IgD-negative memory B cell (primary cell): ENCODE results near the gene PAX7. TPM values are rescaled to one million over a fixed set of nuclear protein-coding genes. Genes with fewer than 3 reads are reported as not detected.
A peak's percentile ranks its signal among the peaks of the same experiment; 100 is the strongest.

Experiments used
- H3K27ac Mint-ChIP-seq, 3 donors: one replicate each; pipeline ENCODE4 v1.8.0; 2020 to 2022; ENCODE audit warnings: mild to moderate bottlenecking in 3 of 3, mixed read lengths in 3 of 3, moderate library complexity in 1 of 3
- H3K27me3 Mint-ChIP-seq: one replicate; pipeline ENCODE4 v1.8.0; 2021; ENCODE audit warnings: mixed read lengths
- H3K36me3 Mint-ChIP-seq: one replicate; pipeline ENCODE4 v1.8.0; 2020; ENCODE audit warnings: mild to moderate bottlenecking, mixed read lengths
- H3K4me1 Mint-ChIP-seq, 3 donors: one replicate each; pipeline ENCODE4 v1.8.0; 2020 to 2022; ENCODE audit warnings: mixed read lengths in 3 of 3, mild to moderate bottlenecking in 1 of 3
- H3K4me3 Mint-ChIP-seq, 4 donors: one replicate each; pipeline ENCODE4 v1.8.0; 2020 to 2022; ENCODE audit warnings: mild to moderate bottlenecking in 4 of 4, mixed read lengths in 4 of 4, moderate library complexity in 3 of 4
- H3K9me3 Mint-ChIP-seq, 3 donors: one replicate each; pipeline ENCODE4 v1.8.0; 2020 to 2021; ENCODE audit warnings: mixed read lengths in 3 of 3, mild to moderate bottlenecking in 1 of 3
- polyA plus RNA-seq: library from polyadenylated mRNA; unstranded; fragments of 300-500 nt; fragmentation: Illumina TruSeq; gene quantifications from one replicate; pipeline ENCODE4 v1.2.3, GENCODE V29; 2021

Gene PAX7
- polyA plus RNA-seq, 1 donor from 2014 or later = not detected

- Mint-ChIP-seq H3K27ac (no peak overlapping the region), H3K4me1 (peaks cover 0 to 3% (median 0%) of the 10 kb centered on the region in 3 donors), H3K9me3 (no peaks in the 10 kb centered on the region), H3K4me3 (no peak overlapping the region), H3K27me3 (peaks cover 39% of the 10 kb centered on the region), H3K36me3 (no peaks in the 10 kb centered on the region)
Observed at GRCh38 chr1:18654599-18654998, 24.0 kb downstream of the PAX7 start.

GRCh38 chr1:18657506-18658201 lies 27.0 kb downstream of the PAX7 start:
- Mint-ChIP-seq H3K4me1 (peaks cover 0 to 3% (median 0%) of the 10 kb centered on the region in 3 donors), H3K27ac (peak overlapping the region in 1 of 3 donors; percentile 16), H3K36me3 (no peaks in the 10 kb centered on the region), H3K4me3 (no peak overlapping the region), H3K9me3 (no peaks in the 10 kb centered on the region), H3K27me3 (peaks cover 32% of the 10 kb centered on the region)

DNA sequence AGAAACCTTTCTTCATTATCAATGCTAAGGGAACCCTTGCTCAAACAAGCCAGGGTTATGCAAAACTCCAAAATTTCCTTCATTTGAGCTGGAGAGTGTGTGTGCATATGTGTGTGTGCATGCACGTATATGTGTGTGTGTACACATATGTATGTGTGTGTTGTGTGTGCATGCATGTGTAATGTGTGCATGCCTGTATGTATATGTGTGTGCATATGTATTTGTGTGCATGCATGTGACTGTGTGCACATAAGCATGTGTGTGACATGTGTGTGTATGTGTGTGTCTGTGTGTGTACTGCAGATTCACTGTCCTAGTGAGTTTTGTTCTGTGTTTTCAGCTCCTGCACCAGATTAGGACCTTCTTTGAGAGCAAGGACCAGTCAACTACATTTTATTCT lies 28.2 kb downstream of the PAX7 start:
- Mint-ChIP-seq H3K27me3 (peaks cover 26% of the 10 kb centered on the region), H3K36me3 (no peaks in the 10 kb centered on the region), H3K4me3 (no peak overlapping the region), H3K27ac (peak overlapping the region in 1 of 3 donors; percentile 59), H3K4me1 (no peaks in the 10 kb centered on the region), H3K9me3 (no peaks in the 10 kb centered on the region)

DNA sequence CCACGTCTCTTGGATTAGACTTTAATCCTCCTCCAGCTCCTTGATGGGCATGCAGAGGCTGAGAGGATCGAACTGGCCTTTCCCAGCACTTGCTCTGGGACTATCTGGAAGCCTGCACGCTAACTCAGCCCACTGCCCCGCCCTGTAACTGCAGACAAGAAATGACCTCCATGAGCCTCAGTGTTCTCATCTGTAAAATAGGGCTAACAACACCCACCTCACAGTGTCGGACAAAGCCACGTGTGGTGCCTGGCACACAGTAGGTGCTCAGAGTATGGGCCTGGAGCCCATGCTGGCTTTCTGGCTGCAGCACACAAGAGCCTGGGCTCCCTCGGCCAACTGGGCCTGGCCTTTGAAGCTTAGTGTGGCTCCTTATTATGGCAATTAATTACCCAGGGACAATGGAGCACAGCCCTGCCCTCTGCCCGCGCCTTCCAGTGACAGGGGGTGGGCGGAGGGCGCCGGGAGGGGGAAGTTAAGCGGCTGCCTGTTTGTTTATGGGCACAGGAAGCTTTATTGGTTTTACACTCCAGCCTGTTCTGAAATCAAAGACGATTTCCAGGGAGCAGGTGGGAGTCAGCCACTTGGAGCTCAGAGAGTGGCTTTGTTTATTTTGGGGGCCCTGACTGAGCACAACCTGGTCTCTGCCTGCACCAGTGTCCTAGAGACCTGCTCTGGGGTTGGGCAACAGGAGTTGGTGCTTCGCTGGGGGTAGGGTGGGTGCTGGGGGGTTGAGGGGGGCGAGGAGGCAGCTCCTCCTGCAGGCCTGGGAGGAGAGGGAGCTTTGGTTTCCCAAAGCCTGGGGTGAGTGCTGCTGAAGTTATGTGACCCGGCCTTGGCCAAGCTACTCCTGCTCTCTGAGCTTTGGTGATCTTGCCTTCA lies 31.0 kb downstream of the PAX7 start:
- H3K4me1 Mint-ChIP-seq = no peaks in the 10 kb centered on the region
- no peak overlapping the region for H3K4me3 Mint-ChIP-seq
- H3K9me3 Mint-ChIP-seq = no peaks in the 10 kb centered on the region
- no peak overlapping the region for H3K27ac Mint-ChIP-seq
- H3K36me3 Mint-ChIP-seq = no peaks in the 10 kb centered on the region
- peaks cover 16% of the 10 kb centered on the region for H3K27me3 Mint-ChIP-seq

DNA sequence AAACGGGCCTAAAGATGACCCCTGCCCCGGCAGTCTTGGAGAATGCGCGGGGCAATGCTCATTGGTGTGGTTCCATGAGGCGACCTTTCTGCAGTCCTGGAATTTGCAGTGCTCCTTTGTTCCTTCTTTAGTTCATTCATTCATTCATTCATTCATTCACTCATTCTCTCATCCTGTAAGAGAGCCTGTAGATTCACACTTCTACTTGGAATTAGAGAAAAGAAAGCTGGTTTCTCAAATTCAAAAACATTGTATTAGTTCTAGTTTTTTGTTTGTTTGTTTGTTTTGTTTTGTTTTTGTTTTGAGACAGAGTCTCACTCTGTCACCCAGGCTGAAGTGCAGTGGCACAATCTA lies 31.6 kb downstream of the PAX7 start:
- no peaks in the 10 kb centered on the region for H3K36me3 Mint-ChIP-seq
- no peaks in the 10 kb centered on the region for H3K9me3 Mint-ChIP-seq
- no peak overlapping the region for H3K27ac Mint-ChIP-seq
- no peaks in the 10 kb centered on the region for H3K4me1 Mint-ChIP-seq
- peaks cover 21% of the 10 kb centered on the region for H3K27me3 Mint-ChIP-seq
- no peak overlapping the region for H3K4me3 Mint-ChIP-seq

GRCh38 chr1:18666317-18666920 lies 35.8 kb downstream of the PAX7 start:
- Mint-ChIP-seq H3K27ac (no peak overlapping the region), H3K4me3 (no peak overlapping the region), H3K9me3 (no peaks in the 10 kb centered on the region), H3K4me1 (no peaks in the 10 kb centered on the region), H3K27me3 (peaks cover 17% of the 10 kb centered on the region), H3K36me3 (no peaks in the 10 kb centered on the region)

GRCh38 chr1:18667333-18667732 lies 36.7 kb downstream of the PAX7 start:
- H3K9me3 Mint-ChIP-seq = no peaks in the 10 kb centered on the region
- H3K4me1 Mint-ChIP-seq = no peaks in the 10 kb centered on the region
- no peak overlapping the region for H3K4me3 Mint-ChIP-seq
- no peak overlapping the region for H3K27ac Mint-ChIP-seq
- H3K27me3 Mint-ChIP-seq = peaks cover 14% of the 10 kb centered on the region
- no peaks in the 10 kb centered on the region for H3K36me3 Mint-ChIP-seq

DNA sequence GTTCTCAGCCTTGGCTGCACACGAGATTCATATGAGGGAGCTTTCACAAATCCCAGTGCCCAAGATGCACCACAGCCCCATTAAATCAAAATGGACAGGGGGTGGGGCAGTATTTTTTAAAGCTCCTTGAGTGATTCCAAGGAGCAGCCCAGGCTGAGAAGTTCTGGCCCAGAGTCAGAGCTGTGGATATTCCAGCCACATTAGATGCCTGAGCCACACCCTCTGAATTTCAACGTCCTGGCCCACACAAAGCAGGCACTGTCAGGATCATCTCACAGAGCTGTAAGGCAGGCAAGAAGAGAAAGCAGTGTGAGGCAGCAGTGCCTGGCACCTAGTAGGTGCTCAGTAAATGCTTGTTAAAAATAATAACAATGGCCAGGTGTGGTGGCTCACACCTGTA lies 37.4 kb downstream of the PAX7 start:
- Mint-ChIP-seq H3K4me3 (no peak overlapping the region), H3K27me3 (peaks cover 13% of the 10 kb centered on the region), H3K9me3 (no peaks in the 10 kb centered on the region), H3K27ac (no peak overlapping the region), H3K36me3 (no peaks in the 10 kb centered on the region), H3K4me1 (no peaks in the 10 kb centered on the region)

GRCh38 chr1:18668750-18669404 lies 38.2 kb downstream of the PAX7 start:
- Mint-ChIP-seq H3K27ac (no peak overlapping the region), H3K27me3 (peaks cover 14% of the 10 kb centered on the region), H3K36me3 (no peaks in the 10 kb centered on the region), H3K4me1 (no peaks in the 10 kb centered on the region), H3K4me3 (no peak overlapping the region), H3K9me3 (no peaks in the 10 kb centered on the region)

DNA sequence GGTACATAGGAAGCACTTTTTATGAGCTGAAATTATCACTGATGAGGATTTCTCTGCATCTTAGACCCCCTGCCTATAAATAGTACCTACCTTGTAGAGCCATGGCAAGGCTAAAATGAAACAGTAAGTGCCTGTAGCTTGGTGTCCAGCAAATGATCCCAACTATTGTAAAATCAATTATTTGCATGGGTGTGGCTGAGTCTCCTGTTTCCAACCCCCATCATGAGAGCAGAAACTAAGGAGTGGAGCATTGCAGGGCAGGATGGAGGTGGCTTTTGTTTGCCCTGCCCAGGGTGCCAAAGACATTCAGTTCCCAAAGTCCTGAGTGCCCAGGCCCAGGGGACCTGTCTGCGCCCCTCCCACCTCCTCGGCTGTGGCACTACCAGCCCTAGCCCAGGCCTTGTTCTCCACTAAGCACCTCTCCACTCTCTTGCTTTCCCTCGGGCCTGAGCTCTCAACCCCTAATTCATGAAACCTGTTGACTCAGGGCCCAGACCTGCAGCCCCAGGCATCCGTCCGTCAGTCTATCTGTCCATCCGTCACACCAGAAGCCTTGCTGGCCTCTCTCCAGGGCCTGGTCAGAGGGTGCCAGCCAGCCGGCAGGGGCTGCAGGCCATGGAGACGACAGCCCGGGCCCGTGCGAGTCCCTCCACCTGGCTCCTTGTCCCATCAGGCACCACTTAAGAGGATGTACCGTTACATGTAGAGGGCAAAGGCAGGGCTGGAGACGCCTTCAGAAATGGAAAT lies 39.6 kb downstream of the PAX7 start:
- Mint-ChIP-seq H3K4me3 (no peak overlapping the region), H3K27ac (no peak overlapping the region), H3K9me3 (no peaks in the 10 kb centered on the region), H3K36me3 (no peaks in the 10 kb centered on the region), H3K27me3 (peaks cover 15% of the 10 kb centered on the region), H3K4me1 (no peaks in the 10 kb centered on the region)

DNA sequence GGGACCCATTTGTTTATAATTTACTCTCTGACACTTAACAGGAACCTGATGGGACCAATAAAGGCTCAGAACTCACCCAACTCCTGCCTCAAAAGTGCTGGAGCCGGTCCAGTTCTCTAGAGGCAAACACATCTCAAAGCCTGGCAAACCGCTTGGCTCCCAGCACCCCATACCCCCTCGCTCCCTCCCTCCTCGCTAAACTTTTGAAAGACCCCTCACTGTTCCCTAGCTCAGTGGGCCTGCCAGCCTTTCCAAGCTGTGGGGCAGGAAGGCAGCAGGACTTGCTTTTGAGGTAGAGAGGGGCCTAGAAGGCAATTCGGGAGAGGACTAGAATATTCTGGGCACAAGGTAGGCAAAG lies 40.2 kb downstream of the PAX7 start:
- Mint-ChIP-seq H3K27me3 (peaks cover 18% of the 10 kb centered on the region), H3K4me3 (no peak overlapping the region), H3K4me1 (no peaks in the 10 kb centered on the region), H3K9me3 (no peaks in the 10 kb centered on the region), H3K36me3 (no peaks in the 10 kb centered on the region), H3K27ac (no peak overlapping the region)

DNA sequence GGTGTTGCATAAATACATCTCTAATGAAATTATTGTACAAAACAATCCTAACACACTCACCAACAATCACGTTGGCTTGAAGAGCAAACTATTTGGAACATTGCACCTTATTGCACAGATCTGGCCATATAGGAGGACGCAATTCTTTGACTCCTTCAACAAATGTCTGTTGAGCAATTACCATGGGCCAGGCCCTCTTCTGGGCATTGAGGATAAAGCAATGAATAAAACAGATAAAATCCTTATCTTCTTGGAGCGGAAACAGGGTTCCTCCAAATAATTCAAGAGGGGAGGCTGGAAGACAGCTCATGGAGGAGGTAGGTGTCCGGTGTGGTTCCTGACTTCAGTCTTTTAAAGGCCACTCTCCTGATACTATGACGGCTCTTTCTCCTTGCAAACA lies 43.3 kb downstream of the PAX7 start:
- Mint-ChIP-seq H3K9me3 (no peaks in the 10 kb centered on the region), H3K36me3 (no peaks in the 10 kb centered on the region), H3K27ac (no peak overlapping the region), H3K4me3 (no peak overlapping the region), H3K27me3 (peaks cover 13% of the 10 kb centered on the region), H3K4me1 (no peaks in the 10 kb centered on the region)

DNA sequence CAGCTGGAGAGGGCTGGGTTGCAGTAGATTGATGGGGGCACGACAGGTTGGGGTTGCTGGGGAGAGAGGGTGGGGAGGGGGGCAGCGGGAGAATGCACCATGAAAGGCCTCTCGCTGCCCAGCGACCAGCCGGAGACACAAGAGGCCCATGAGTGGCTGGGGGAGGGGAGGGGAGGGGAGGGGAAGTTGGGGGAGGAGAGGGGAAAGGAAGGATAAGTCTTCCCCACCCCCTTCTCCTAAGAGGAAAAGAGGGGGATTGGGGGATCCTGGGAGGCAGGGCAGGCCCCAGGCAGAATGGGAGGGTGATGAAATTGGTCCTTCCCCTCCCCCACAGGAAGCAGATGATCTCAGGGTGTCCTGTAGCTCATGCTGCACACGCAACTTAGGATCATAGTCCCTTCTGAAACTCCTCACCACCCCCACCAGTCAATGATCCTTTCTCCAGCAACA lies 45.7 kb downstream of the PAX7 start:
- peaks cover 11% of the 10 kb centered on the region for H3K27me3 Mint-ChIP-seq
- no peaks in the 10 kb centered on the region for H3K4me1 Mint-ChIP-seq
- H3K4me3 Mint-ChIP-seq = no peak overlapping the region
- no peaks in the 10 kb centered on the region for H3K36me3 Mint-ChIP-seq
- H3K9me3 Mint-ChIP-seq = peaks cover 0 to 3% (median 0%) of the 10 kb centered on the region in 3 donors
- no peak overlapping the region for H3K27ac Mint-ChIP-seq

- peaks cover 0 to 4% (median 0%) of the 10 kb centered on the region in 3 donors for H3K9me3 Mint-ChIP-seq
- no peak overlapping the region for H3K27ac Mint-ChIP-seq
Observed at GRCh38 chr1:18681423-18681835, 50.8 kb downstream of the PAX7 start.

More at GRCh38 chr1:18681423-18681835, 50.8 kb downstream of the PAX7 start:
- Mint-ChIP-seq H3K27me3 (peaks cover 9% of the 10 kb centered on the region), H3K4me3 (no peak overlapping the region), H3K4me1 (no peaks in the 10 kb centered on the region), H3K36me3 (no peaks in the 10 kb centered on the region)
